ENCODE results near the gene RTP5. TPM values are rescaled to one million over a fixed set of nuclear protein-coding genes. Genes with fewer than 3 reads are reported as not detected.

RTP5 gene
- polyA plus RNA-seq, 4 donors, result not detected

- DNase-seq (ENCODE audit: low read depth in 4 of 4, low spot score in 3 of 4), result no peak
Measured at GRCh38 chr2:241885946-241886643, 16.6 kb downstream of the RTP5 start.

DNA sequence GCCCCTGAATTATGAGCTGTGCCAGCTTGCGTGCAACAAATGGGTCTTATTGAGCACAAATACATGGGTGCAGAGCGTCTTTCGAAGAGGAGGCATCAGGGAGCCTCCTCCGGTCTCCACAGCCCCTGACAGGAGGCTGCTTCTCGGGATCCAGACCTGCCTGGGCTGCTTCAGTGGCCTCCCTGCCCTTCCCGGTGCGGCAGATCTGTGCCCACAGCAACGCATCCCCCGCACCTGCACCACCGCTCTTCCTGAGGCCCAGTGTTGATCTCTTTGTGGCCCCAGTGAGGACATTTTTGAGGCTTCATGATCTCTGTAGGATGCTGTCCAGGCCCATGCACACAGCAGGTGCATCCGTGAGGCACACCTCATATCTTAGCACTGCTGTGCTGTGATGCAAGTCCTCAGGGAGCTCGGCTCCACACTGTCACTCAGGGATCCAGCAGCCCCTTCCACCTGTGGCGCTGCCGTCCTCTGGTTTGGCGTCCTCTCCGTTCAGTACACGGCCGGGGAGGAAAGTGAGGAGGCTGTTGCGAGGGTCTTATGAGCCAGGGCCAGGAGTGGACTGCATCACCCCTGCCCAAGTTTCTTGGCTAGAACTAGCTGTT is 17.4 kb downstream of the RTP5 start:
- DNase-seq (ENCODE audit: low read depth in 4 of 4, low spot score in 3 of 4), result no peak

DNA sequence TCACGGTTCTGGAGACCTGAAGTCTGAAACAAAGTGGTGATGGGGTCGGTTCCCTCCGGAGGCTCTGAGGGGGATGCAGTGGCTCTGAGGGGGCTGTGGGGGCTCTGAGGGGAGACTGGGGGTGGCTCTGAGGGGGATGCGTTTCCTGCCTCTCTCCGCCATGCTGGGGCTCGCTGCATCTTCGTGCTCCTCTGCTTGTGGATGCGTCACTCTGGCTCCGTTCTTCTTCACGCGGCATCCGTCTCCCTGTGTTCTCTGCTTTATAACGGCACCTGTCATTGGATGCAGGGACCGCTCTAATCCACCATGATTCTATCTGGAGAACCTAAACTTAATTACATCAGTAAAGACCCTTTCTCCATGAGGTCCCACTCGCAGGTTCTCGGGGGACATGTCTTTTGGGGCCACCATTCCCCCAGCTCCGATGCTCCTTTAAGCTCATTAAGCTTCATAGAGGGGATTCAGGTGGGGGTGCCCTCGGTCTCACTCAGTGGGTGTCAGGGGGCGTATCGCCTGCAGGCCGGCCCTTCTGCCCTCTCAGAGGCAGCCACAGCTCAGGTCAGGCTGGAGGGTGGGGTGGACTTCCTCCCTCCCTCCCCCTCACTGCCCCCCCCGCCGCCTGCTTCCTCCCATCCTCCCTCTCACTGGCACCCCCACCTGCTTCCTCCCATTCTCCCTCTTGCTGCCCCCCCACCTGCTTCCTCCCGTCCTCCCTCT is 18.4 kb downstream of the RTP5 start:
- no peak for DNase-seq (ENCODE audit: low read depth in 4 of 4, low spot score in 3 of 4)

- no peak for DNase-seq (ENCODE audit: low read depth in 4 of 4, low spot score in 3 of 4)
Measured at GRCh38 chr2:241888641-241889040, 19.1 kb downstream of the RTP5 start.

GRCh38 chr2:241890524-241891235 is 21.2 kb downstream of the RTP5 start:
- no peak for DNase-seq (ENCODE audit: low read depth in 4 of 4, low spot score in 3 of 4)

DNA sequence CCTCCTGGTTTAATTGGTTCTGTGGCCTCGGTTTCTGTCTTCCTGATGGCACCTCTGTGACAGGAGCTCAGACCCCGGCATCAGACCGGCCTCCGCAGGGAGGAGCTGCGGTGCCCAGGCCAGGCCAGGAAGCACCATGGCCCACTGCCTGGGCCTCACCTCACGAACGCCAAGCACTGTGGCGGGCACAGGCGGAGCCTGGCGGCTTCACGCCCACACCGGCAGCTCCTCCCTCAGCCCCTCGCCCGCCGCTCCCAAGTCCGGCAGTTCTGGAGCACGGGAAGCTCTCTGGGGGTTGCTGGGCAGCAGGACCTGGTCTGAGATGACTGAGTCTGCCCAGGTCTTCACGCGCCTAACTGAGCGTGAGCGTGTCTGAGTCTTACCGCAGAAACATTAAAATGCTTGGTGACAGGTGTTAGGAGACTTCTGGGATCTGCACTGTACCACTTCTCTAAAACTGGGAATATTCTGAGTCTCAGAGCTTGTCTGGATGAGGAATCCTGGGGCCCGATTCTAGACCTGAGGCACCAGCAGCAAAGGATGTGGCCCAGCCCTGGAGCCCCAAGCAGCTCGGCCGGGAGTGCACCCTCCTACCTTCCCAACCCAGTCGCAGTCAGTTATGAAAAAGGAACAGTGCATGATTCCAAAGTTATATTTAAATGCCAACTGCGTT is 21.9 kb downstream of the RTP5 start:
- DNase-seq (ENCODE audit: low read depth in 4 of 4, low spot score in 3 of 4), result no peak

GRCh38 chr2:241891988-241892298 is 22.4 kb downstream of the RTP5 start:
- DNase-seq (ENCODE audit: low read depth in 4 of 4, low spot score in 3 of 4), result no peak

- no peak for DNase-seq (ENCODE audit: low read depth in 4 of 4, low spot score in 3 of 4)
Measured at GRCh38 chr2:241892299-241893137, 23.0 kb downstream of the RTP5 start.

- DNase-seq (ENCODE audit: low read depth in 4 of 4, low spot score in 3 of 4), result no peak
Measured at GRCh38 chr2:241893265-241893664, 23.7 kb downstream of the RTP5 start.

- no peak for DNase-seq (ENCODE audit: low read depth in 4 of 4, low spot score in 3 of 4)
Measured at GRCh38 chr2:241894056-241894641, 24.6 kb downstream of the RTP5 start.

DNA sequence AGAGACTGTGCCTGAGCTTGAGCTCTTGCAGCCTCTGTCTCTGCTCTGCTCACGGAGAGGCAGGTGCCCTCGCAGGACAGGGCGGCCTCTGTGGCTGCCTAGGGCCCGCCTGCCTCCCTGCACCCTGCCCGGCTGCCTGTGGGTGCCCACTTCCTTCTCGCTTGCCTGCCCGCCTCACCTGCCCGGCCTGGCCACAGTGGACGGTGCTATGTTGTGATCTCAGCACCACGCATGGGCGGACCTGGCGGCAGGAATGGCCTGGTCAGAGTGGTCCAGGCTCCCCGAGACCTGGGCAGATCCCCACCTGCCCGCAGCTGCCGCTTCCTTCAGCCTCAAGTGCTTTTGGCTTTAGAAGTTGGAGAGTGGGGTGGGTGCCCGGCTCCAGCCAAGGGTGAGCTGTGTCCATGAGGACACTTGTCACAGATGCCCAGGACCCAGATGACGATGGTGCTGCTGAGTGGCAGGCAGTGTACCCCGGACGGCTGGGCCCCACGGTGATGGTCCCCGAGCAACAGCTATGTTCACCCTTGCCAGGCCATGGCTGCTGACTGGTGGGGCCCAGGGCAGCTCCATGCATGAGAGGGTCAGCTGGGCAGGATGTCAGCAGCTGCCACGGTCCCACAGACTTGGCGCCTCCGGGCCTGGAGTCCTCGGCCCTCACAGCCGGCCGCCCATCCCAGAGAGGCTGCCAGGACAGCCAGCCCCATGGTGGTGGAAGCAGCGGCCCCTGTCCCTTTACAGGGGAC is 25.3 kb downstream of the RTP5 start:
- DNase-seq (ENCODE audit: low read depth in 4 of 4, low spot score in 3 of 4), result no peak

GRCh38 chr2:241895427-241895711 is 25.8 kb downstream of the RTP5 start:
- no peak for DNase-seq (ENCODE audit: low read depth in 4 of 4, low spot score in 3 of 4)

DNA sequence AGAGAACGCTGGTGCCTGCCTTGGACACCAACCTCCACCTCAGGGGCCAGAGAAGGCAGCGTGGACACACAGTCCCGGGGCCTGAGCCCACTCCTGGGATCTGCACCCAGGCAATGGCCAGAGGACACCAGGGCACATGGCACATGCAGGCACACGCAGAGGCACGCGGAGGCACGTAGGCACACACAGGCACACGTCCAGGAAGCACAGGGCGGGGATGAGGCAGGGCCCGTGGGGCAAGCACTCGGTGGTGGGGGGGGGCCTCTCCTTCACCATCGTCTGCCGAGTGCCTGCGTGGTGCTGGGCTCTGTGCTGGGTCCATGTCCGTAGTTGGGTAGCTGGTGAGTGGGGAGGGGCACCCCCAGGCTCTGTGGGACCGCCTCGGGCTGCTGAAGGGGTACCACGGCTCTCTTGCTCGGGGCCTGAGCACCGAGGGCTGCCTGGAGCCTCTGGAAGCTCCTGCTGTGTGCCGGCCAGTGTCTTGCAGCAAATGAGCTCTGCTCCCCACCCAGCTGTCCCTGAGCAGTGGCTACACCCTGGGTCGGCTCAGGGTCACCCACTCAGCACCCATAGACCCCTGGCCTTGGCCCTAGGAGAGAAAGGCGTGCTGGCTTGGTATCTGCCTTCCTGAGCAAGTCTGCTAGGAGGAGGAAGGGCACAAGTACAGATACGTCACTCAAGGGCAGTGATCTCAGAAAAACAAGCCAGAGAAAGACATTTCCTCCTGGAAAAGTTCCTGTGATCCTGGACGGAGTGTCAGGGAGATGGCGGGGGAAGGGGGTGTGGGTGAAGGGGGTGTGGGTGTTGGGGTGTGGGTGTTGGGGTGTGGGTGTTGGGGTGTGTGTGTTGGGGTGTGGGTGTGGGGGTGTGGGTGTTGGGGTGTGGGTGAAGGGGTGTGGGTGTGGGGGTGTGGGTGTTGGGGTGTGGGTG is 26.4 kb downstream of the RTP5 start:
- DNase-seq (ENCODE audit: low read depth in 4 of 4, low spot score in 3 of 4), result no peak

GRCh38 chr2:241896746-241897201 is 27.2 kb downstream of the RTP5 start:
- no peak for DNase-seq (ENCODE audit: low read depth in 4 of 4, low spot score in 3 of 4)

DNA sequence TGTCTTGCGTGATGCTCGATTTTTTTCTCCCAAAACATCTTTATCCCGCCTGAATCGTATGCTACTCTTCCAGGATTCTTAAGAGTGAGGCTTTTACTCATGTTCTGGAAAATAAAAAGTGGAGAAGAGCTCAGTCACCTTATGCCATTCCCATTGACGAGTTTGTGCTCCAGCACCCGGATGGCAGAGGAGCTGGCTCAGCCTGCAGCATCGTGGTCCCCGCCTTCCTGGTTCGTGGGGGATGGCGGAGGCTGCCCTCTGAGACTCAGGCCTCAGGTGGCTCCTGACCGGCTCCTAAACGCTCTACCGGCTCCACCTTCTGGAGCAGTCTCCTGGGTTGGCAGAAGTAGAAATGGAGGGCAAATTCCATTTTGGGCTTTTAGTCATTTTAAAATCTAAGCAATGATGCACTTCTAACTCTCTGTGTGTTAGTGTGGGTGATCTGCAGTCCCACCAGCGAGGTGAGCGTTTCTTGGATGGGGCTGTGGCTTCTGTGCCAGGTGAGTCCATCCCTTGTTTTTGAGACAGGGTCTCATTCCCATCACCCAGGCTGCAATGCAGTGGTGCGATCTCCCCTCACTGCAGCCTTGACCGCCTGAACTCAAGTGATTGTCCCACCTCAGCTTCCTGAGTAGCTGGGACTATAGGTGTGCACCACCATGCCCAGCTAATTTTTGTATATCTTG is 27.8 kb downstream of the RTP5 start:
- no peak for DNase-seq (ENCODE audit: low read depth in 4 of 4, low spot score in 3 of 4)

DNA sequence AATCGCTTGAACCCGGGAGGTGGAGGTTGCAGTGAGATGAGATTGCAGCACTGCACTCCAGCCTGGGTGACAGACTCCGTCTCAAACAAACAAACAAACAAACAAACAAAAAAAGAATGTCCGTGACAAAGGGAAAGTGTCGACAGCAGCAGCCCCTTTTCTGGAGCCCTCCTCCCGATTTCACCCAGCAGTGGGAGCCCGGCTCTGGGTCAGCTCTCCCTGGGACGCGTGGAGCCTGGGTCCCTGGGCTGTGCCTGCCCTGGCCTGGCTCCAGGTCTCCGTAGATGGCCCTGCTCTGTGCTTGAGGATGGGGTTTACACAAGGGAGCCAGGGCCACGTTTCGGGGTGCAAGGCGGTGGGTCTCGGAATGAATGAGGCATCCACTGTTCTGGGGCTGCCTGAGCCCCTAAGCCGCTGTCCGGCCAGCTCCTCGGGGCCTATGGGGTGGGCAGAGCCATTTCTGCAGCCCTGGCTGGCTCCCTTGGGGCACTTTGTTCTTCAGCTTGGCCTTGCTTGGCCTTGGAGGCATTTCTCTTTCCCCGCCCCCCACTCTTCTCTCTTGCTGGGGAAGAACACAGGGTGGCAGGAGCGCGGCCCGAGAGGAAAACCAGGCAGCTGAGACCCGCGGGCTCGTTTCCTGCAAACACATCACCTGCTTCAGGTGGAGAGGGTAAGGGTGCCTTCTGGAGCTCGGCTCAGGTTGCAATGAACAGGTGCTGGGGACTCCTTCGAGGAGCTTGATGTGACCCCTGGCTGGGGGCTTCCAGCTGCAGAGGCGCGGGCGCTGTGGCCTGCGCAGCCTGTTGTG is 29.1 kb downstream of the RTP5 start:
- no peak for DNase-seq (ENCODE audit: low read depth in 4 of 4, low spot score in 3 of 4)

Measured in right renal pelvis (tissue), 4 donors.